Tibial artery (tissue), 4 donors: ENCODE data around the gene GRIK4.

Experiments used
- DNase-seq, 2 donors: peaks; one replicate each; pipeline ENCODE4 v3.0.0-alpha.2; 2019
- H3K27ac ChIP-seq, 2 donors: fragments of 200-600 bp; sonication (generic) in 1 of 2; 1 replicate in 1 of 2; 2 replicates in 1 of 2; pipeline ENCODE4 v1.5.1; 2018 to 2019; ENCODE audit warnings: mild to moderate bottlenecking in 1 of 2
- H3K27me3 ChIP-seq, 2 donors: fragments of 200-600 bp; sonication (generic) in 1 of 2; one replicate each; pipeline versions ENCODE4 v1.5.1 to v1.6.0; 2016 to 2019
- H3K36me3 ChIP-seq, 3 donors: fragments of 200-600 bp; sonication (generic) in 2 of 3; one replicate each; pipeline ENCODE4 v1.5.1; 2016 to 2019; ENCODE audit warnings: mild to moderate bottlenecking in 2 of 3
- H3K4me1 ChIP-seq, 4 donors: fragments of 200-600 bp; sonication (generic) in 2 of 4; 1 replicate in 3 of 4; 2 replicates in 1 of 4; pipeline ENCODE4 v1.5.1; 2016 to 2019
- H3K4me3 ChIP-seq, 2 donors: fragments of 200-600 bp; sonication (generic) in 1 of 2; 1 replicate in 1 of 2; 2 replicates in 1 of 2; pipeline ENCODE4 v1.5.1; 2018 to 2019; ENCODE audit warnings: mild to moderate bottlenecking in 2 of 2
- H3K9me3 ChIP-seq, 3 donors: fragments of 200-600 bp; sonication (generic) in 1 of 3; one replicate each; pipeline ENCODE4 v1.5.1; 2016 to 2019
- CTCF ChIP-seq, 2 experiments: fragments of 200-600 bp in 1 of 2; fragments of 450-650 bp in 1 of 2; IDR thresholded peaks; one replicate each; pipeline ENCODE4 v1.5.1; 2017 to 2019; ENCODE audit warnings: antibody characterized with exemption in 2 of 2, mild to moderate bottlenecking in 1 of 2, moderate library complexity in 1 of 2
- intact Hi-C: fragments of 100-400 bp; cut with DNase I; formaldehyde crosslinking; loops from one replicate; pipeline ENCODE4 v1.15.0; 2023; ENCODE audit warnings: low total_unique reads

GRIK4 gene

GRCh38 chr11:120773501-120774031, 262.0 kb downstream of the GRIK4 start:
- intact Hi-C loops, result no loop called here

GRCh38 chr11:120774591-120775386, 263.2 kb downstream of the GRIK4 start:
- DNase-seq, result no peak
- H3K27ac ChIP-seq, result no peak overlapping the region
- TF ChIP-seq CTCF (IDR thresholded peaks at IDR 0.05), result no peak
- peaks cover 0 to 8% of the 10 kb centered on the region in 2 donors for H3K27me3 ChIP-seq
- H3K4me3 ChIP-seq, result no peak overlapping the region
- H3K4me1 ChIP-seq, result peaks cover 0 to 17% (median 0%) of the 10 kb centered on the region in 4 donors
- no peaks in the 10 kb centered on the region for H3K36me3 ChIP-seq
- intact Hi-C loops, result no loop called here
- H3K9me3 ChIP-seq, result no peaks in the 10 kb centered on the region

More at GRCh38 chr11:120773501-120774031, 262.0 kb downstream of the GRIK4 start:
- H3K27ac ChIP-seq, result no peak overlapping the region
- peaks cover 0 to 17% (median 0%) of the 10 kb centered on the region in 4 donors for H3K4me1 ChIP-seq
- no peaks in the 10 kb centered on the region for H3K9me3 ChIP-seq
- no peaks in the 10 kb centered on the region for H3K36me3 ChIP-seq
- H3K4me3 ChIP-seq, result no peak overlapping the region
- no peak for TF ChIP-seq CTCF (IDR thresholded peaks at IDR 0.05)
- H3K27me3 ChIP-seq, result peaks cover 0 to 1% of the 10 kb centered on the region in 2 donors
- DNase-seq, result no peak

- no peak for TF ChIP-seq CTCF (IDR thresholded peaks at IDR 0.05)
- H3K9me3 ChIP-seq, result no peaks in the 10 kb centered on the region
- H3K4me1 ChIP-seq, result peaks cover 0 to 17% (median 0%) of the 10 kb centered on the region in 4 donors
- DNase-seq, result no peak
- no peak overlapping the region for H3K4me3 ChIP-seq
- H3K36me3 ChIP-seq, result no peaks in the 10 kb centered on the region
- intact Hi-C loops, result no loop called here
- H3K27ac ChIP-seq, result no peak overlapping the region
- H3K27me3 ChIP-seq, result peaks cover 0 to 8% of the 10 kb centered on the region in 2 donors
Observed at GRCh38 chr11:120775986-120776951, 264.7 kb downstream of the GRIK4 start.

- Histone ChIP-seq H3K9me3 (no peaks in the 10 kb centered on the region), H3K27me3 (peaks cover 0 to 11% of the 10 kb centered on the region in 2 donors), H3K4me1 (peaks cover 0 to 8% (median 0%) of the 10 kb centered on the region in 4 donors), H3K4me3 (no peak overlapping the region), H3K36me3 (no peaks in the 10 kb centered on the region), H3K27ac (no peak overlapping the region)
- DNase-seq, result no peak
- no peak for TF ChIP-seq CTCF (IDR thresholded peaks at IDR 0.05)
- intact Hi-C loops, result no loop called here
Observed at GRCh38 chr11:120778685-120779490, 267.3 kb downstream of the GRIK4 start.

- no peak for TF ChIP-seq CTCF (IDR thresholded peaks at IDR 0.05)
- Histone ChIP-seq H3K4me1 (no peaks in the 10 kb centered on the region), H3K36me3 (no peaks in the 10 kb centered on the region), H3K27ac (no peak overlapping the region), H3K9me3 (no peaks in the 10 kb centered on the region), H3K4me3 (no peak overlapping the region), H3K27me3 (peaks cover 0 to 21% of the 10 kb centered on the region in 2 donors)
- DNase-seq, result no peak
- intact Hi-C loops, result loop anchor here (10.0 kb wide), 1 partner anchor 265 kb away; the partner anchor contains the start of gene GRIK4
Observed at GRCh38 chr11:120780239-120780638, 268.7 kb downstream of the GRIK4 start.
